ENCODE measurements around the gene ULBP3. TPM values are rescaled to one million over a fixed set of nuclear protein-coding genes. Genes with fewer than 3 reads are reported as not detected.

Gene ULBP3
- 0.84 TPM for total RNA-seq

GRCh38 chr6:150068720-150069648, at the start of gene ULBP3:
Gene ULBP3 (minus strand): TSS chr6:150069121. CDS start chr6:150069066, 55 bp downstream.
- Histone ChIP-seq H3K4me3 (ENCODE audit: low read length) (peak within 1 kb of the TSS; percentile 49), H3K4me1 (ENCODE audit: insufficient read depth, low read length) (peaks cover 9% of the 10 kb centered on the region), H3K9me3 (ENCODE audit: low read depth, low read length) (no peaks in the 10 kb centered on the region), H3K27me3 (ENCODE audit: insufficient read depth, low read length) (no peaks in the 10 kb centered on the region)

GRCh38 chr6:150118627-150119026, 49.7 kb upstream of the ULBP3 start:
- H3K9me3 ChIP-seq (ENCODE audit: low read depth, low read length), result no peaks in the 10 kb centered on the region
- H3K4me1 ChIP-seq (ENCODE audit: insufficient read depth, low read length), result no peaks in the 10 kb centered on the region
- H3K27me3 ChIP-seq (ENCODE audit: insufficient read depth, low read length), result no peaks in the 10 kb centered on the region
- no peak overlapping the region for H3K4me3 ChIP-seq (ENCODE audit: low read length)

- no peak overlapping the region for H3K4me3 ChIP-seq (ENCODE audit: low read length)
- H3K4me1 ChIP-seq (ENCODE audit: insufficient read depth, low read length), result no peaks in the 10 kb centered on the region
- H3K27me3 ChIP-seq (ENCODE audit: insufficient read depth, low read length), result no peaks in the 10 kb centered on the region
- no peaks in the 10 kb centered on the region for H3K9me3 ChIP-seq (ENCODE audit: low read depth, low read length)
These were observed 49.3 kb upstream of the ULBP3 start for GRCh38 chr6:150118203-150118602.

- Histone ChIP-seq H3K9me3 (ENCODE audit: low read depth, low read length) (no peaks in the 10 kb centered on the region), H3K4me3 (ENCODE audit: low read length) (no peak overlapping the region), H3K27me3 (ENCODE audit: insufficient read depth, low read length) (no peaks in the 10 kb centered on the region), H3K4me1 (ENCODE audit: insufficient read depth, low read length) (no peaks in the 10 kb centered on the region)
These were observed 47.4 kb upstream of the ULBP3 start for GRCh38 chr6:150116200-150116800.

GRCh38 chr6:150115769-150116168, 46.8 kb upstream of the ULBP3 start:
- no peak overlapping the region for H3K4me3 ChIP-seq (ENCODE audit: low read length)
- H3K9me3 ChIP-seq (ENCODE audit: low read depth, low read length), result no peaks in the 10 kb centered on the region
- no peaks in the 10 kb centered on the region for H3K4me1 ChIP-seq (ENCODE audit: insufficient read depth, low read length)
- no peaks in the 10 kb centered on the region for H3K27me3 ChIP-seq (ENCODE audit: insufficient read depth, low read length)

- H3K4me3 ChIP-seq (ENCODE audit: low read length), result no peak overlapping the region
- H3K27me3 ChIP-seq (ENCODE audit: insufficient read depth, low read length), result no peaks in the 10 kb centered on the region
- H3K9me3 ChIP-seq (ENCODE audit: low read depth, low read length), result no peaks in the 10 kb centered on the region
- no peaks in the 10 kb centered on the region for H3K4me1 ChIP-seq (ENCODE audit: insufficient read depth, low read length)
These were observed 43.3 kb upstream of the ULBP3 start for GRCh38 chr6:150112233-150112632.

GRCh38 chr6:150102750-150103270, 33.9 kb upstream of the ULBP3 start:
- Histone ChIP-seq H3K4me1 (ENCODE audit: insufficient read depth, low read length) (no peaks in the 10 kb centered on the region), H3K27me3 (ENCODE audit: insufficient read depth, low read length) (peaks cover 6% of the 10 kb centered on the region), H3K4me3 (ENCODE audit: low read length) (no peak overlapping the region), H3K9me3 (ENCODE audit: low read depth, low read length) (no peaks in the 10 kb centered on the region)

GRCh38 chr6:150100745-150101144, 31.8 kb upstream of the ULBP3 start:
- Histone ChIP-seq H3K4me1 (ENCODE audit: insufficient read depth, low read length) (no peaks in the 10 kb centered on the region), H3K27me3 (ENCODE audit: insufficient read depth, low read length) (peaks cover 6% of the 10 kb centered on the region), H3K4me3 (ENCODE audit: low read length) (no peak overlapping the region), H3K9me3 (ENCODE audit: low read depth, low read length) (no peaks in the 10 kb centered on the region)

- Histone ChIP-seq H3K9me3 (ENCODE audit: low read depth, low read length) (no peaks in the 10 kb centered on the region), H3K27me3 (ENCODE audit: insufficient read depth, low read length) (peaks cover 6% of the 10 kb centered on the region), H3K4me3 (ENCODE audit: low read length) (no peak overlapping the region), H3K4me1 (ENCODE audit: insufficient read depth, low read length) (no peaks in the 10 kb centered on the region)
These were observed 31.0 kb upstream of the ULBP3 start for GRCh38 chr6:150099953-150100352.

GRCh38 chr6:150099546-150099945, 30.6 kb upstream of the ULBP3 start:
- H3K9me3 ChIP-seq (ENCODE audit: low read depth, low read length), result no peaks in the 10 kb centered on the region
- no peak overlapping the region for H3K4me3 ChIP-seq (ENCODE audit: low read length)
- peaks cover 6% of the 10 kb centered on the region for H3K27me3 ChIP-seq (ENCODE audit: insufficient read depth, low read length)
- no peaks in the 10 kb centered on the region for H3K4me1 ChIP-seq (ENCODE audit: insufficient read depth, low read length)

GRCh38 chr6:150098155-150098554, 29.2 kb upstream of the ULBP3 start:
- Histone ChIP-seq H3K4me1 (ENCODE audit: insufficient read depth, low read length) (no peaks in the 10 kb centered on the region), H3K27me3 (ENCODE audit: insufficient read depth, low read length) (peaks cover 6% of the 10 kb centered on the region), H3K4me3 (ENCODE audit: low read length) (no peak overlapping the region), H3K9me3 (ENCODE audit: low read depth, low read length) (no peaks in the 10 kb centered on the region)

GRCh38 chr6:150093397-150093796, 24.5 kb upstream of the ULBP3 start:
- Histone ChIP-seq H3K4me1 (ENCODE audit: insufficient read depth, low read length) (no peaks in the 10 kb centered on the region), H3K4me3 (ENCODE audit: low read length) (no peak overlapping the region), H3K27me3 (ENCODE audit: insufficient read depth, low read length) (no peaks in the 10 kb centered on the region), H3K9me3 (ENCODE audit: low read depth, low read length) (no peaks in the 10 kb centered on the region)

- H3K4me3 ChIP-seq (ENCODE audit: low read length), result no peak overlapping the region
- H3K9me3 ChIP-seq (ENCODE audit: low read depth, low read length), result no peaks in the 10 kb centered on the region
- no peaks in the 10 kb centered on the region for H3K27me3 ChIP-seq (ENCODE audit: insufficient read depth, low read length)
- no peaks in the 10 kb centered on the region for H3K4me1 ChIP-seq (ENCODE audit: insufficient read depth, low read length)
These were observed 22.6 kb upstream of the ULBP3 start for GRCh38 chr6:150091476-150091875.

- H3K27me3 ChIP-seq (ENCODE audit: insufficient read depth, low read length), result no peaks in the 10 kb centered on the region
- no peak overlapping the region for H3K4me3 ChIP-seq (ENCODE audit: low read length)
- H3K4me1 ChIP-seq (ENCODE audit: insufficient read depth, low read length), result no peaks in the 10 kb centered on the region
- no peaks in the 10 kb centered on the region for H3K9me3 ChIP-seq (ENCODE audit: low read depth, low read length)
These were observed 21.4 kb upstream of the ULBP3 start for GRCh38 chr6:150090328-150090727.

GRCh38 chr6:150088481-150089154, 19.7 kb upstream of the ULBP3 start:
- Histone ChIP-seq H3K27me3 (ENCODE audit: insufficient read depth, low read length) (peaks cover 2% of the 10 kb centered on the region), H3K4me3 (ENCODE audit: low read length) (no peak overlapping the region), H3K4me1 (ENCODE audit: insufficient read depth, low read length) (no peaks in the 10 kb centered on the region), H3K9me3 (ENCODE audit: low read depth, low read length) (no peaks in the 10 kb centered on the region)
